GM13977 (cell line): ENCODE data around the gene SYNDIG1.

Experiments used
- DNase-seq: peaks from one replicate; pipeline ENCODE4 v3.0.0; 2012; ENCODE audit warnings: low spot score
- CTCF ChIP-seq: IDR thresholded peaks from 2 replicates; pipeline ENCODE4 v1.5.1; 2012; ENCODE audit warnings: mild to moderate bottlenecking, control low read depth; ENCODE audit not compliant: insufficient read depth; ENCODE audit errors: extremely low read depth, missing control alignments
- in situ Hi-C: fragments of 300-500 bp; cut with MboI; formaldehyde crosslinking; loops from one replicate; pipeline ENCODE4 v1.12.0; 2022; ENCODE audit warnings: low sequenced_read_pairs, low pct_unique_long_range_greater_than_20kb, mixed read lengths, inconsistent platforms; ENCODE audit not compliant: unreplicated experiment

Gene SYNDIG1

DNA sequence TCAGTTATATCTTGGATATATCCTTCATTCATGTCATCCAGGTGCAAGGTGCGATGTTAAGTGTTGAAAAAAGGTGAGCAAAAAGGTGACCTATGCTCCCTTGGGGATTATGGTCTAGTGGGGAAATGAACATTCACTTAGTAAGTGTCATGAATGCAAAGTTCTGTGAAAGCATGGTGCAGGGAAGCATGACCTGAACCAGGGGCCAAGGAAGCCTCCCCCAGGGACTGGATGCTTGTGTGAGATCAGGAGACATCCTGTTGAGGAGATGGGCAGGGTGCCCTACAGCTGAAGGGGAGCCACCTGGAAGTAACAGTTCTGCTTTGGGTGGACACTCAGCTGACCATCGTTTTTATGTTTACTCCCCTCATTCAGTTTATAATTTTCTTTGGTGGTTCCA, 179.5 kb downstream of the SYNDIG1 start:
- no peak for DNase-seq
- in situ Hi-C loops, result no loop called here
- no peak for TF ChIP-seq CTCF

DNA sequence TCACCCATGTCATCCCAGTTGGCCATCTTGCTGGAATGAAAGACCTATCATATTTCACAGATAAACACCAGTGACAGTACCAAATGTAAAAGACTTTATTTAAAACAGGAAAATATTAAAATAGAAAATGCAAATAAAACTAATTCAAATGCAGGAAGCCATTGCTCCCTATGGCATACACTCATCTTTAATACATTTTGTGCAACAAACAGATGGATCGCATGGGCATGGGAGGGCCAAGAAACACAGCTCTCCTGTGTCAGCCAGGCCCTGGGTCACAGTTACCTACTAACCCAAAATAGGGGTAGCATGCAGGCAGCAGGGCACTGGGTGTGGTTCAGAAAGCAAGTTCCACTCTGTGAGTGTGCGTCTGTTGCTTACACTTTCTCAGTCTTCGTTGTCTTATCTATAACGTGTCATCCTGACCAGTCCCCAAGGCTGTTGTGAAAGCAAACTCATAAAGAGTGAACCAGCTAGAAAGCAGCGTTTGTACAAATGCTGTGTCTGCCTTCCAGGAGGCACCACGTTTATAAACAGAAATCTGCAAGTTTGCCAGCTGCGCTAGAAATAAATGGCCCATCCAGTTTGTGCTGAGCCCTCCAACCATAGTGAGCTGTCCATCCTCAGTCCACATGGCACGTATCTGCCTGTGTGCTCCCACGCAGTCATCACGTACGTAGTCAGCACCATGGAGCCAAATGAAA, 180.5 kb downstream of the SYNDIG1 start:
- TF ChIP-seq CTCF, result no peak
- DNase-seq, result no peak
- in situ Hi-C loops, result no loop called here

DNA sequence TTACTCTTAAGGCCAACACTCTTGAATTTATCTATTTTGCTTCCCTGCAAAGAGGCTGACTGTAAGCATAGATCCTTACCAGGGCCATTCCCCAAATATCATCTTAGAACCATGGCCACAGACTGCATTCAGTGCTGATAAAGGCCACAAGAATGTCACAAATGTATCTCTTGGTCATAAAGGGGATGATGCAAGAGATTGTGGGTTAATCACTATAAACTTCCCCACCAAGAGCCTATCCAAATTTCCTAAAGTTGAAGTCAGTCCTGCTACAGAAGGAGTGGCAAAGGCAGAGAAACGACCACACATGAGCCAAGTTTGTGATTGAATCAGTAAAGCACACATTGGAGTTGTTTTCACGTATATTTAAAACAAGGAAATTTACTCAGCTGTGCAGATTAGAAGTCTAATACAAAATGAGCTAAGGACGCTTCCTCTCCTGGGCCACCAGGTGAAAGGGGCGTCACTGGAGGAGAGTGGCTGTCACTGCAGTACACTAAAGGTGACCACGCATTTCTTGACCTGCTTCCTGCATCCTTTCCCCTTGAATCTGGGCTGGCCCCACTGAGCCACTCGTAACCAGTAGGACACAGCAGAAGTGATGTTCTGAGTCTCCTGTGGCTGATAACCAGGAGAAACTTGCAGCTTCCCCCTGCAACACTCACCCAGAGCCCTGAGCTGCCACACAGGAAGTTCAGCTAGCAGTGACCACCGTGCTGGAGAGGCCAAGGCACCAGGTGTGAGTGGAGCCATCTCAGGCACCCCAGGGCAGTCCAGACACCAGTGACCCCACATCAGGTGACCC, 181.9 kb downstream of the SYNDIG1 start:
- TF ChIP-seq CTCF, result no peak
- in situ Hi-C loops, result no loop called here
- no peak for DNase-seq

- in situ Hi-C loops, result no loop called here
- TF ChIP-seq CTCF, result no peak
- DNase-seq, result no peak
Observed at GRCh38 chr20:24651976-24652345, 182.5 kb downstream of the SYNDIG1 start.

- in situ Hi-C loops, result no loop called here
- no peak for DNase-seq
Observed at GRCh38 chr20:24653306-24653705, 183.9 kb downstream of the SYNDIG1 start.

GRCh38 chr20:24654425-24654824, 185.0 kb downstream of the SYNDIG1 start:
- TF ChIP-seq CTCF, result no peak
- DNase-seq, result no peak
- in situ Hi-C loops, result no loop called here

More at GRCh38 chr20:24653306-24653705, 183.9 kb downstream of the SYNDIG1 start:
- TF ChIP-seq CTCF, result no peak
